KMS-11 (cell line): ENCODE data around the gene SLC25A21.

Source experiments
- H2AFZ ChIP-seq: fragments of 200-600 bp; sonication (generic); 2 replicates; pipeline ENCODE4 v1.6.1; 2016; ENCODE audit warnings: antibody characterized with exemption, mixed run types, low read depth
- H3K27ac ChIP-seq: fragments of 200-600 bp; sonication (generic); 2 replicates; pipeline ENCODE4 v1.6.1; 2016; ENCODE audit warnings: mild to moderate bottlenecking, mixed run types
- H3K27me3 ChIP-seq: fragments of 200-600 bp; sonication (generic); 2 replicates; pipeline ENCODE4 v1.6.1; 2017; ENCODE audit warnings: mild to moderate bottlenecking, low read depth, mixed run types, moderate library complexity; ENCODE audit not compliant: insufficient read depth
- H3K36me3 ChIP-seq: fragments of 200-600 bp; sonication (generic); 2 replicates; pipeline ENCODE4 v1.6.1; 2017; ENCODE audit warnings: mild to moderate bottlenecking, mixed run types; ENCODE audit not compliant: insufficient read depth
- H3K4me1 ChIP-seq: fragments of 200-600 bp; sonication (generic); 2 replicates; pipeline ENCODE4 v1.6.1; 2016; ENCODE audit warnings: mild to moderate bottlenecking, low read depth, mixed run types; ENCODE audit not compliant: poor library complexity, severe bottlenecking
- H3K4me2 ChIP-seq: fragments of 200-600 bp; sonication (generic); 2 replicates; pipeline ENCODE4 v1.7.0; 2016; ENCODE audit warnings: mild to moderate bottlenecking, mixed run types
- H3K4me3 ChIP-seq: fragments of 200-600 bp; sonication (generic); IDR thresholded peaks from 2 replicates; pipeline ENCODE4 v1.6.1; 2017; ENCODE audit warnings: low read depth, low read length, mixed read lengths; ENCODE audit not compliant: insufficient read depth
- H3K79me2 ChIP-seq: fragments of 200-600 bp; sonication (generic); 2 replicates; pipeline ENCODE4 v1.6.1; 2016; ENCODE audit warnings: low read depth, mixed run types; ENCODE audit not compliant: insufficient read depth
- H3K9ac ChIP-seq: fragments of 200-600 bp; sonication (generic); 2 replicates; pipeline ENCODE4 v1.6.1; 2016; ENCODE audit warnings: mild to moderate bottlenecking, mixed run types
- H4K20me1 ChIP-seq: fragments of 200-600 bp; sonication (generic); 2 replicates; pipeline ENCODE4 v1.6.1; 2016; ENCODE audit warnings: mild to moderate bottlenecking, mixed run types; ENCODE audit not compliant: insufficient read depth
- TF ChIP-seq, protein P1 (sequence below): fragments of 200-600 bp; sonication (generic); conservative IDR thresholded peaks from 2 replicates; pipeline ENCODE4 v1.6.1; 2017; ENCODE audit warnings: low read depth, mild to moderate bottlenecking, antibody characterized with exemption, low read length, moderate library complexity, mixed read lengths

The SLC25A21 gene

DNA sequence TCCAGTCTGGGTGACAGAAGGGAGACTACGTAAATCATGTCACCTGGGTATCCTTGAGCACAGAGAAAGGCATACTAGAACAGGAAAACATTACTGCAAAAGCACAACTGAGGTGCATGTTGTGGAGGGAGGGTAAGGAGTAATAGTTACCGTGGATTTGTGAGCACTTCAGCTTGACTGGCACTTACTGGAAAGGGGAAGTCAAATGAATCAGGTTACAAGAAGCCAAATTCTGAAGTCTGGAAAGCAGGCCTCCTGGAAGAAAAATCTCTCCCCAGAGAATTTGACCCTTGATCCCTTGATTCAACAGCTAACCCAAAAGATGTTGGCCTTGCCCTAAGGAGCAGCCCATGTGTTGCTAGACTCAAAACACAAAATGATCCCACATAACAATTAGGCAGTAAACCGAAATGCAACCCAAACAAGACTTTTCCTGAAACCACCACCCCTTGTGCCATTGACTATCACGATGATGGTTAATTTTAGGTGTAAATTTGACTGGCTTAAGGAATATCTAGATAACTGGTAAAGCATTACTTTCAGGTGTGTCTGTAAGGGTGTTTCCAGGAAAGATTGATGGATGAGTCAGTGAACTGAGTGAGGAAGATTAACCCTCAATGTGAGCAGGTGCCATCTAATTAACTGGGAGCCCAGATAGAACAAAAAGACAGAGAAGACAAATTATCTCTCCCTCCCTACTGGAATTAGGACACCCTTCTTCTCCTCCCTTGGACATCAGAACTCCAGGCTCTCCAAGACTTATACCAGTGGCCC is 108.8 kb downstream of the SLC25A21 start:
- no peak overlapping the region for H3K4me3 ChIP-seq
- H3K9ac ChIP-seq, result no peak overlapping the region
- H3K79me2 ChIP-seq, result no peaks in the 10 kb centered on the region
- no peaks in the 10 kb centered on the region for H3K36me3 ChIP-seq
- no peak overlapping the region for H3K4me2 ChIP-seq
- TF ChIP-seq, protein P1, sequence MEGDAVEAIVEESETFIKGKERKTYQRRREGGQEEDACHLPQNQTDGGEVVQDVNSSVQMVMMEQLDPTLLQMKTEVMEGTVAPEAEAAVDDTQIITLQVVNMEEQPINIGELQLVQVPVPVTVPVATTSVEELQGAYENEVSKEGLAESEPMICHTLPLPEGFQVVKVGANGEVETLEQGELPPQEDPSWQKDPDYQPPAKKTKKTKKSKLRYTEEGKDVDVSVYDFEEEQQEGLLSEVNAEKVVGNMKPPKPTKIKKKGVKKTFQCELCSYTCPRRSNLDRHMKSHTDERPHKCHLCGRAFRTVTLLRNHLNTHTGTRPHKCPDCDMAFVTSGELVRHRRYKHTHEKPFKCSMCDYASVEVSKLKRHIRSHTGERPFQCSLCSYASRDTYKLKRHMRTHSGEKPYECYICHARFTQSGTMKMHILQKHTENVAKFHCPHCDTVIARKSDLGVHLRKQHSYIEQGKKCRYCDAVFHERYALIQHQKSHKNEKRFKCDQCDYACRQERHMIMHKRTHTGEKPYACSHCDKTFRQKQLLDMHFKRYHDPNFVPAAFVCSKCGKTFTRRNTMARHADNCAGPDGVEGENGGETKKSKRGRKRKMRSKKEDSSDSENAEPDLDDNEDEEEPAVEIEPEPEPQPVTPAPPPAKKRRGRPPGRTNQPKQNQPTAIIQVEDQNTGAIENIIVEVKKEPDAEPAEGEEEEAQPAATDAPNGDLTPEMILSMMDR, result no peak
- no peaks in the 10 kb centered on the region for H3K4me1 ChIP-seq
- H3K27ac ChIP-seq, result no peak overlapping the region
- no peaks in the 10 kb centered on the region for H3K27me3 ChIP-seq
- no peak overlapping the region for H2AFZ ChIP-seq
- H4K20me1 ChIP-seq, result no peaks in the 10 kb centered on the region

DNA sequence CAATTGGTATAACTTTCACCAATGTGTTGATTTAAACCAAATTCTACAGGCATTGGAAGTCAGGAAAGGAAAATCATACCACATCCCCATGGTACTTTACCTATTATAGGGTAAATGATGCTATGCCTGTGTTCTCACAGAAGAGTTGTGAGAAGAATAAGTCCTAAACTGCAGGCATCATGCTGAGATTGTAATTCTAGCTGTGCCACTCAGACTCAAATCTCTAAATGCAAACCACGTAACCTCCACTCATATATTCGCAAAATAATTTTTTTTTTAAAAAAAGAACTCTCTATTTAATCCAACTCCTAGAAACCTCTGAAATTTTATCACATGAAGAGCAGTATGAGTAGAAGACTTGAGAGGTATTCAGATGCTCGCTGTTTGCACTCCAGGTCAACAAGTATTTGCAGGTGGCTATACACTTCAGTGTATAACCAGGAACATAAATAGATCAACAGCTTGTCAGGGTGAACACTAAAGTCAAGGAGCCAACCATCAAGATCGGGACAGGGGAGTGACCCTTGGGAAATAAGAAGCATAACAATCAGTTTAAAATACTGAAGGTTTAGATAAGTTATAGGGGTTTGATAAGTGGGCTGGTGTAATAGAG is 110.1 kb downstream of the SLC25A21 start:
- Histone ChIP-seq H3K79me2 (no peaks in the 10 kb centered on the region), H3K4me2 (no peak overlapping the region), H2AFZ (no peak overlapping the region), H3K36me3 (no peaks in the 10 kb centered on the region), H3K4me3 (no peak overlapping the region), H3K27me3 (no peaks in the 10 kb centered on the region), H3K9ac (no peak overlapping the region), H3K27ac (no peak overlapping the region), H3K4me1 (no peaks in the 10 kb centered on the region), H4K20me1 (no peaks in the 10 kb centered on the region)
- TF ChIP-seq, protein P1, result no peak

DNA sequence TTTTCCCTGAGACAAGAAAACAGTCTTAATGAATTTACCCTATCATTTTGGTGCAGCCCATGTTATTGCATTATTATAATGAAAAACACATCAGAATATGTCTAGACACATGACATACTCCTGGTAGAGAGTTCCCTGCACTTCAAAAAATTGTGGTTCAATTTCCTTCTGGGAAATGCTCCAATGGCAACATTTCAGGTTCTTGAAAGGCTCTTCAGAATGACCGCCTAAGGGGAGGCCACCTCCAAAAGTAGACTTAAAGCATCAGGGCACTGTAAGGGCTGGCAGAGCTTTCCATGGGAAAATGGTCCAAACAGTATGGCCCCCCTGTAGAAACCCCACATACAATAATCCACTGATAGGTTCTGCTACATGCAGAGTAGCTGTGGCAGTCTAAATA is 110.7 kb downstream of the SLC25A21 start:
- Histone ChIP-seq H3K27ac (no peak overlapping the region), H3K9ac (no peak overlapping the region), H3K27me3 (no peaks in the 10 kb centered on the region), H3K36me3 (no peaks in the 10 kb centered on the region), H4K20me1 (no peaks in the 10 kb centered on the region), H2AFZ (no peak overlapping the region), H3K4me1 (no peaks in the 10 kb centered on the region), H3K79me2 (no peaks in the 10 kb centered on the region), H3K4me2 (no peak overlapping the region), H3K4me3 (no peak overlapping the region)
- TF ChIP-seq, protein P1, result no peak

DNA sequence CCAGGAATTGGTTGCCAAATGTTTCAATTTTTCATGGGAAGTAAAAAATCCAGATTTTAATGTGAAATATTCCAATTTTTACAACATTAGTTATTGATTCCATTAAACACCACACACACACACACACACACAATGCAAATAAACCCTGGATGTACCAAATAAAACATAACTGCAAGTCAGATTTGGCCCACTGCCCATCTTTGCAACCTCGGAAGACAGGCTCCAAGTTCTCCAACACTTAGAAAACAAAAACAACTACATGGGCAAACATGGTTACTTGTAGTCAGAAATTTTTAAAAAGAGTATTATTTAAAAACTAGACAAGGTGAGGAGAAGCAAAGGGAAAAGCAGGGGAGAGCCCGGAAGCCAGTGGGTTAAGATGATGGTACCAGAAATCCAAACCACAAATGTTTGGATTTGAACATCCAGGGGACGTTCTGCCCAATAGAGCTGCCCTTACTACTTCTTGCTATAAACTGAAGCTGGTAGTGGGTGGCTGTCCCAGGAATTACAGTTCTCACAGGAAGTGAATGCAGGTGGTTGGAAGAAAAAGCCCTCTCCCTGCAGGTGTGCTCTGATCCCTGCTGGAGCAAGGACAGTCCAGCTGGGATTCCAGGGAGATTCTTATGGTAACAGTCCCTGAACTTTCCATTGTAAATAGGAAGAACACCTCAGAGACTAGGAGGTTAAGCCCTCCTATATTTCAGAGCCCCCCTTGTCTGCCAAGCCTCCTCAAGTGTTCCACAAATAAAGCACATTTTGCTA is 111.7 kb downstream of the SLC25A21 start:
- Histone ChIP-seq H3K36me3 (no peaks in the 10 kb centered on the region), H2AFZ (no peak overlapping the region)
- TF ChIP-seq, protein P1, result no peak

More for the DNA sequence above, 111.7 kb downstream of the SLC25A21 start:
- H3K27ac ChIP-seq, result no peak overlapping the region
- no peaks in the 10 kb centered on the region for H3K27me3 ChIP-seq
- no peak overlapping the region for H3K9ac ChIP-seq
- H3K79me2 ChIP-seq, result no peaks in the 10 kb centered on the region
- H3K4me1 ChIP-seq, result no peaks in the 10 kb centered on the region
- H3K4me3 ChIP-seq, result no peak overlapping the region
- no peaks in the 10 kb centered on the region for H4K20me1 ChIP-seq
- no peak overlapping the region for H3K4me2 ChIP-seq
